GM11168 (cell line): ENCODE data around the gene VTI1A.
"Not testable (repeated sequence)": the region's sequence is repeated elsewhere in the genome, so short reads cannot be mapped to it uniquely, and the experiment has no call there.

ENCODE experiments used
- in situ Hi-C: fragments of 300-500 bp; cut with MboI; formaldehyde crosslinking; loops from one replicate; pipeline ENCODE4 v1.12.0; 2022; ENCODE audit warnings: low sequenced_read_pairs; ENCODE audit not compliant: unreplicated experiment

The VTI1A gene

DNA sequence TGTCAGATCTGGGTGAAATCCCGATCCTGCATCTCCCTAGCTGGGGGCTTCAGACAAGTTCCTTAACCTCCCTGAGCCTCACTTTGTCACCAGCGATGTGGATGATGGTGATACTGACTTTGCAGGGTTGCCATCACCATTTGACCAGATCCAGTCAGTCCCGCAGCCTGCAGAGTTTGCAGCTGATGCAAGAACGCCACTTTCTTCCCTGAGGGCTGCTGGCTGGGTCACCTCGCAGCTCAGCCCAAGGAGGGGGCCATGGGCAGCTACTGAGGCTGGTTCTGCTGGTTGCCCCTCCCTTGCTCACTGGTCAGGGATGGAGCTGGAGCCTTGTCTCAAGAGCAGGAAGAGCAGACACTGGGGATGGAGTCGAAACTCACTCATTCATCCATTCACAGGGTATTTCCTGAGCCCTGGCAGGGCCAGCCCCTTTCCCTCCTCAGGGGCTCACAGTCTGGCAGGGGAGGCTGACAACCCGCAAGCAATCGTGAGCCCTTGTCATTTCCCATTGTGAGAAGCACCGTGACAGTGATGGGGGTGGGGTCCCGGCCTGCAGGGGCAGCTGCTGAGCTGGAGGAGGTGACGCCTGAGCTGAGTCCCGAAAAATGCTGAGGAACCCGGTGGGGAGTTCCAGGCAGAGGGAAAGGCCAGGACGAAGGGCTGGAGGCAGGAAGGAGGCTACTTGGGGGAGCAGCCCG, 391.9 kb downstream of the VTI1A start:
- in situ Hi-C loops: no loop called here

- in situ Hi-C loops: no loop called here
Measured at GRCh38 chr10:112839928-112840654, 393.1 kb downstream of the VTI1A start.

- in situ Hi-C loops: no loop called here
Measured at GRCh38 chr10:112841549-112841948, 394.5 kb downstream of the VTI1A start.

DNA sequence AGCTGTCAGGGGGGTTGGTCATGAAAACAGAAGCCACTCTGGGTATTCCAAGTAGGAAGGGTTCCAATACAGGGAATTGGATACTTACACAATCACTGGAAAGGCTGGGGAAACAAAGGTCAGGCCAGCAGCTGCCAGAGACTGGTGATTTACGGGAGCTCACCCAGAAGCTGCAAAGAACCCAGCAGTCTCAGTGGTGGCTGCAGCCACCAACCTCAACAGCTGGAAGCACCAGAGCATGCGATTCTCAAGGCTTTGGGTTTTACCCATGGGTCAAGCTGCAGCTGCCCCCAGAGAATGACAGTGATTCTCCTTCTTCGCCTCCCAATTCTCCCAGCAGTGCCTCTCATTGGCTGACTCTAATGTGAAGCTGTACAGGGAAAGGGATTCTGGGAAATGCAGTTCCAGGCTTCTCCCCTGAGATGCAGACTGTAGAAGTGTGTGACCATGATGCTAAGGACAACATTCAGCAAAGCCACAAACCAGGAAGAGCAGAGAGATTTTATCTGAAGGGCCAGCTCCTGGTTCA, 395.9 kb downstream of the VTI1A start:
- in situ Hi-C loops: no loop called here

- in situ Hi-C loops: no loop called here
Measured at GRCh38 chr10:112843623-112844022, 396.6 kb downstream of the VTI1A start.

DNA sequence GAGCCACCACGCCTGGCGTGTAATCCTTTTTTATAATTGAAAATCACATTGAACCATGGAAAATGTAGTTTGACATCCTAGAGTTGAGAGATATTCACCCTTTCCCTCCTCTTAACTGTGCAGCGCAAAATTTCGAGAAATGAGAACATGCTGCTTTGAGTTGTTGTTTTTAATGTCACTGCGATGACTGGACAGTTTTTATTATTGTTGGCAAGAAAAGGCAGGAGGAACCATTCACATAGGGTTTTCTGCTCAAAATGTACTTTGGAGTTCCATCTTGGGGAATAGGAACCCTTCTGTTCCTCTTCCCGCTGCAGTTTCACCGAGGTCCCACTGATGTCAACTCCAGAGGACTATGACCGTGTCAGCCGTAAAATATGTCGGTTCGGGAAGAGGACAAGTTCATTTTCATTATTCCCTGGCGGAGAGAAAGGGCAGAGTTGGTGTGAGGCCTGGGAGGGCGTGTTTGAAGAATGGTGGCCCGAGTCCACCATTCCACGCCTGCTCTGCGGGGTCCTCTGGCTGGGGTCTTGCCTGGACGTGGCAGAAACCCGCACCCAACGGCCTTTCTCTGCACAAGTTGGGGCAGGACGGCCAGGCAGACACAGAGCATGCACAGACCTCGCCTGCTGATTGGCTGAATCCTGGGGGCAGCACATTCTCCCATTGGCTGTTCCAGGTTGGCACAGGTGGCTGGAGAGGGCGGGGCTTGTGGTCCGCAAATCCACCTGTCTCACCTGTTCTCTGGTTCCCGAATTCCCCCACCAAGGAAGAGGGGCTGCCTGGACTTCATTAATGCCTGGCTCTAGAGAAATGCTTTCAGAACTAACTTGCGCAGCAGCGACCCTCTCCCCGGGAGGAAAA, 397.9 kb downstream of the VTI1A start:
- in situ Hi-C loops: no loop called here

- in situ Hi-C loops: no loop called here
Measured at GRCh38 chr10:112847778-112848177, 400.8 kb downstream of the VTI1A start.

DNA sequence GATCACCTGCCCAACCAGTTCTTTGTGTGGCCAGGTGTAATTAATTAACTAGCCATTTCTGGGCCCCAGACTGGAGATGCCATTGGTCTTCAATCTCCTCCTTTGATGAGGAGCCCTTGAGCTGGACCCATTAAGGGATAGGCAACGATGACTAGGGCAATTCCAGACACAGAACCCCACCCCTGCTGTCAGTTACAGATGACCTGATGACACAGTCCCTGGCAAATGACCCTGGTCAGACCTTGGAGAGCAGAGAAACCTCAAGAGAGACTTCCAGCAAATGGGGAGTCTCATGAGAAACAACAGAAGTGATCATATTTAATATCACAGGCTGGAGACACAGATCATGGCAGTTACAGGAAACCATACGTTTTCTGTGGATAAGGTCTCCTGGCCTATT, 401.2 kb downstream of the VTI1A start:
- in situ Hi-C loops: no loop called here

DNA sequence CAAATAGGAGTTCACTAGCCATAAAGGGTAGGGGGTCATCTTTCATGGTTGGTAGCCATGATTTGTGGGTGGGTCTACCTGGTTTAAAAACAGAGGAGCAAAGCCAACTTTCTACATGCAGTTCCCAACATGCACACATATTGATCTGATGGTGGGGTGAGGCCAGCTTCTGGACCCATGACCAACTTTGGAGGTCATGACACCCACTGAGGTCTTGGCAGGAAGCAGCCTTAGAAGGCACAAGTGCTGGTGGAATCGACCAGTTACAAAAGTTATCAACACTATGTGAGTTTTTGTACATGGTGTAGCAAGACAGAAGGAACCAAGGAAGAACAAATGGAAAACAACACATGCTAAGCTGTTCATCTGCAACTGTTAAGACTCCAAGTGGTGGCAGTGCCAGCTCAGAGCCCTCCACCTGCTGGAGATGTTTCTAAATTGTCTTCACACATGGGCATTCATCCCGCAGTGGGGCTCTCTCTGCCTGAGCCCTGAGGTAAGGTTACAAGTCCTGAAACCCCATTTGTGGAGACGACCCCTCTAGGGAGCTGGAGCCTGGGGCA, 401.9 kb downstream of the VTI1A start:
- in situ Hi-C loops: no loop called here

GRCh38 chr10:112849546-112849945, 402.5 kb downstream of the VTI1A start:
- in situ Hi-C loops: no loop called here

- in situ Hi-C loops: no loop called here
Measured at GRCh38 chr10:112851181-112851580, 404.2 kb downstream of the VTI1A start.

DNA sequence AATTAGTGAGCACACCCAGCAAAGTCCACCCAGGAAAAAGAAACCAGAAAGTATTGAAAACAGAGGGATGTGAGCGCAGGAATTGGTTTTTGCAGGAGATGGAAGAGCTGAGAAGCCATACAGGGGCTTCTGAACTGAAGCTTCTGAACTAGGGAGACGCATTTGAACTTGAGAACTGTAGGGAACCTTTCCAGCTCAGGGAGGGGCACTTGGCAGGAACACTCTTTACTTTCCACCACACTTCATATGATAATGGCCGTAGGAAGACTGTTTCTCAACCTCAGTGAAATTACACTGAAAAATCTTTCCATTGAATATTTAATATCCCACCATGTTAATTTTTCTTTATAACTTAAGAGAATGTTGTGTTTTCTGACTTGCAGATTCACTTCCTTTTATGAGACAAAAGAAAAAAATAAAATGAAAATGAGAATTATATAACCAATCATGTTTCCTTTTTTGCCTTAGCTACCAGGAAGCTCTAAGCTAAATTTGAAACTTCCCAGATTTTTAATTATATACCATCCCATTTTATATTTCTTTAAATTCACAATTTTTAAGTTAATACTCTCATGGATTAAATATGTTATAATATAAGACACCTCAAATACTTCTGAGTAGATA, 404.7 kb downstream of the VTI1A start:
- in situ Hi-C loops: no loop called here

DNA sequence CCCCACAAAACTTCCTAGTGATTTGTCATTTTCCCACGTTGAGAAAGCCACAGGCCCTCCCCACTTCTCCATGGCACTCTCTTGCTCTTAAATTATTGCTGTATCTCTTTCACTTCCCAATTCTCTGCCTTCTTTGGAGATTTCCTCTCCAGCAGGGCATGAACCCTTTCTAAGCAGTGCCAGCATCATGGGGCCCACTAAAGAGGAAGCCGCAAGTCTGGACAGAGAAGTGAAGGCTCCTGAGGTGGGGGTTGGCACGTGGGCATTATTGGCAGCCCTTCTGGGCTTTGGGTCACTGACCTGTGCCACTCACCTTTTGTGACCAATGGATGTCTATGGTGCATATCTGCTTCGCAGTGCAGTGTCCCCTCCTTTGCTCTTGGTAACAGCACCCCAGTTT, 405.3 kb downstream of the VTI1A start:
- in situ Hi-C loops: no loop called here

GRCh38 chr10:112855134-112855533, 408.1 kb downstream of the VTI1A start:
- in situ Hi-C loops: no loop called here

GRCh38 chr10:112857493-112857892, 410.5 kb downstream of the VTI1A start:
- in situ Hi-C loops: no loop called here

- in situ Hi-C loops: no loop called here
Measured at GRCh38 chr10:112858986-112859651, 412.1 kb downstream of the VTI1A start.

DNA sequence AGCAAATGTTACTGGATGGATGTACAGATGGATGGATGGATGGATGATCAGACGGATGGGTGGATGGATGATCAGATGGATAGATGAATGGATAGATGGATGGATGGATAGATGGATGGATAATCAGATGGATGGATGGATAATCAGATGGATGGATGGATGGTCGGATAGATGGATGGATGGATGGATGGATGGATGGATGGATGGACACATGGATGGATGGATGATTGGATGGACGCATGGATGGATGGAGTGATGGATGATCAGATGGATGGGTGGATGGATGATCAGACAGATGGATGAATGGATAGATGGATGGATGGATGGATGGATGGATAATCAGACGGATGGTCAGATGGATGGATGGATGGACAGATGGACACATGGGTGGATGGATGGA, 412.8 kb downstream of the VTI1A start:
- in situ Hi-C loops: no loop called here

DNA sequence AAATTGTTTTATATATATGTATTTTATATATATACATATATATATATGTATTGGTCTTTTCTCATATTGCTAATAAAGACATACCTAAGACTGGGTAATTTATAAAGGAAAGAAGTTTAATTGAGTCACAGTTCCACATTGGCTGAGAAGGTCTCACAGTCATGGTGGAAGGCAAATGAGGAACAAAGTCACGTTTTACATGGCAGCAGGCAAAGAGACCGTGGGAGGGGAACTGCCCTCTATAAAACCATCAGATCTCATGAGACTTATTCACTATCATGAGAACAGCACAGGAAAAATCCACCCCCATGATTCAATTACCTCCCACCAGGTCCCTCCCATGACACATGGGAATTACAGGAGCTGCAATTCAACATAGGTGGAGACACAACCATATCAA, 416.4 kb downstream of the VTI1A start:
- in situ Hi-C loops: not testable (repeated sequence)
